Measurements from ENCODE around the gene CD58.

Gene CD58

DNA sequence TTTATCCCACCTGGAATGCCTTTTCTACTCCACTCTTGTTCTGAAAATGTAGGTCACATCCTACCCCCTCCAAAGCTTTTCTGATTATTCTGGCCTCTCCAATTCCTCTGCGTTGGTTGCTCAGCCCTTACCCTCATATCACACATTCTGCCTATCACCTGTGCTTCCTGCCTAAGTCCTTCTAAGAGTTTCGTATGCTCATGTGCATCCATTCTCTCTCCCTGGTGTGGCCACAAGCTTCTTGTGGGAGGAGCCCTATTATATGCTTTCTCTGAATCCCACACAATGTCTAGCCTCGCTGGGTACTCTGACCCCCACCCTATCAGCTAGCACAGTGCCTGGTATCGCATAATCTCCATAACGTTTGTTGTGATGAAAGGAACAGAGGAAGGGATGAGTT, 54.2 kb downstream of the CD58 start:
- no peak overlapping the region for H3K4me3 ChIP-seq (ENCODE audit: low read depth, low read length)
- no peak for DNase-seq (ENCODE audit: low read depth)
- TF ChIP-seq MYC (IDR thresholded peaks at IDR 0.05; ENCODE audit: low read depth, low read length) (no peak), POLR2A (IDR thresholded peaks at IDR 0.05; ENCODE audit: extremely low read depth, insufficient read length) (no peak), MAX (IDR thresholded peaks at IDR 0.05; ENCODE audit: low read depth, low read length) (no peak)
- TF ChIP-seq, protein P1, sequence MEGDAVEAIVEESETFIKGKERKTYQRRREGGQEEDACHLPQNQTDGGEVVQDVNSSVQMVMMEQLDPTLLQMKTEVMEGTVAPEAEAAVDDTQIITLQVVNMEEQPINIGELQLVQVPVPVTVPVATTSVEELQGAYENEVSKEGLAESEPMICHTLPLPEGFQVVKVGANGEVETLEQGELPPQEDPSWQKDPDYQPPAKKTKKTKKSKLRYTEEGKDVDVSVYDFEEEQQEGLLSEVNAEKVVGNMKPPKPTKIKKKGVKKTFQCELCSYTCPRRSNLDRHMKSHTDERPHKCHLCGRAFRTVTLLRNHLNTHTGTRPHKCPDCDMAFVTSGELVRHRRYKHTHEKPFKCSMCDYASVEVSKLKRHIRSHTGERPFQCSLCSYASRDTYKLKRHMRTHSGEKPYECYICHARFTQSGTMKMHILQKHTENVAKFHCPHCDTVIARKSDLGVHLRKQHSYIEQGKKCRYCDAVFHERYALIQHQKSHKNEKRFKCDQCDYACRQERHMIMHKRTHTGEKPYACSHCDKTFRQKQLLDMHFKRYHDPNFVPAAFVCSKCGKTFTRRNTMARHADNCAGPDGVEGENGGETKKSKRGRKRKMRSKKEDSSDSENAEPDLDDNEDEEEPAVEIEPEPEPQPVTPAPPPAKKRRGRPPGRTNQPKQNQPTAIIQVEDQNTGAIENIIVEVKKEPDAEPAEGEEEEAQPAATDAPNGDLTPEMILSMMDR (IDR thresholded peaks at IDR 0.05; ENCODE audit: low read depth, low read length) = no peak

- TF ChIP-seq, protein P1 (IDR thresholded peaks at IDR 0.05; ENCODE audit: low read depth, low read length) = no peak
- TF ChIP-seq POLR2A (IDR thresholded peaks at IDR 0.05; ENCODE audit: extremely low read depth, insufficient read length) (no peak), MAX (IDR thresholded peaks at IDR 0.05; ENCODE audit: low read depth, low read length) (no peak), MYC (IDR thresholded peaks at IDR 0.05; ENCODE audit: low read depth, low read length) (no peak)
- DNase-seq (ENCODE audit: low read depth) = peak; percentile 61
- H3K4me3 ChIP-seq (ENCODE audit: low read depth, low read length) = peak overlapping the region; percentile 22
These were observed 55.1 kb downstream of the CD58 start for GRCh38 chr1:116515702-116516101.

- TF ChIP-seq, protein P1 (IDR thresholded peaks at IDR 0.05; ENCODE audit: low read depth, low read length) = no peak
- TF ChIP-seq MAX (IDR thresholded peaks at IDR 0.05; ENCODE audit: low read depth, low read length) (peak; percentile 70; the same call in 1 of the 2 replicates), MYC (IDR thresholded peaks at IDR 0.05; ENCODE audit: low read depth, low read length) (peak; percentile 67; the same call in 1 of the 2 replicates)
- no peak overlapping the region for H3K4me3 ChIP-seq (ENCODE audit: low read depth, low read length)
- DNase-seq (ENCODE audit: low read depth) = peak; percentile 98
These were observed 55.9 kb downstream of the CD58 start for GRCh38 chr1:116514708-116515525.

- no peak overlapping the region for H3K4me3 ChIP-seq (ENCODE audit: low read depth, low read length)
These were observed 56.9 kb downstream of the CD58 start for GRCh38 chr1:116513956-116514355.

DNA sequence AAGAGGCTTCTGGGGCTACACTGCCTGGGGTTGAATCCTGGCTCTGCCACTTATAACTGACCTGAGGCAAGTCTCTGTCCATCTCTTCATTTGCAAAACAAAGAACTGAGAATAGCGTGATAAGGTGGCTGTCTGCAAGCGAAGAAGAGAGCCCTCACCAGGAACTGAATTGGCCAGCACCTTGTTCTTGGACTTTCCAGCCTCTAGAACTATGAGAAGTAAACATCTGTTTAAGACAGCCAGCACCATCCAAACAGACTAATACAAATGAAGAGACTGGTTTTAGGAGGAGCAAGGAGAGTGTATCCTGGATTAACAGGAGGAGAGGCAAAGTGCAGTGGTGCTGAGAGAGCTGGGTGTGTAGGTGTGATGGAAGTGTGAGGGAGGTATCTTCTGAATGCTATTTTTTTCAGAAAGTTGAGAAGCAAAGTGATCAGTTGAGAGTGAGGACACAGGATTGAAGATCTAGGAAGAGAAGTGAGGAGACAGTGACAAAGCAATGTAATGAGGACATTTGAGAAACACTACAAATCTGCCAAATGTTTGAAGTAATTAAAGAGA, 59.3 kb downstream of the CD58 start:
- no peak for TF ChIP-seq MAX (IDR thresholded peaks at IDR 0.05; ENCODE audit: low read depth, low read length)
- TF ChIP-seq, protein P1 (IDR thresholded peaks at IDR 0.05; ENCODE audit: low read depth, low read length) = no peak
- no peak for TF ChIP-seq POLR2A (IDR thresholded peaks at IDR 0.05; ENCODE audit: extremely low read depth, insufficient read length)
- TF ChIP-seq MYC (IDR thresholded peaks at IDR 0.05; ENCODE audit: low read depth, low read length) = no peak
- no peak for DNase-seq (ENCODE audit: low read depth)
- H3K4me3 ChIP-seq (ENCODE audit: low read depth, low read length) = no peak overlapping the region

More at GRCh38 chr1:116513956-116514355, 56.9 kb downstream of the CD58 start:
- DNase-seq (ENCODE audit: low read depth) = no peak
- TF ChIP-seq MAX (IDR thresholded peaks at IDR 0.05; ENCODE audit: low read depth, low read length) (no peak), POLR2A (IDR thresholded peaks at IDR 0.05; ENCODE audit: extremely low read depth, insufficient read length) (no peak), MYC (IDR thresholded peaks at IDR 0.05; ENCODE audit: low read depth, low read length) (no peak)
- TF ChIP-seq, protein P1 (IDR thresholded peaks at IDR 0.05; ENCODE audit: low read depth, low read length) = no peak
